ENCODE data around the gene B3GAT3.

DNA sequence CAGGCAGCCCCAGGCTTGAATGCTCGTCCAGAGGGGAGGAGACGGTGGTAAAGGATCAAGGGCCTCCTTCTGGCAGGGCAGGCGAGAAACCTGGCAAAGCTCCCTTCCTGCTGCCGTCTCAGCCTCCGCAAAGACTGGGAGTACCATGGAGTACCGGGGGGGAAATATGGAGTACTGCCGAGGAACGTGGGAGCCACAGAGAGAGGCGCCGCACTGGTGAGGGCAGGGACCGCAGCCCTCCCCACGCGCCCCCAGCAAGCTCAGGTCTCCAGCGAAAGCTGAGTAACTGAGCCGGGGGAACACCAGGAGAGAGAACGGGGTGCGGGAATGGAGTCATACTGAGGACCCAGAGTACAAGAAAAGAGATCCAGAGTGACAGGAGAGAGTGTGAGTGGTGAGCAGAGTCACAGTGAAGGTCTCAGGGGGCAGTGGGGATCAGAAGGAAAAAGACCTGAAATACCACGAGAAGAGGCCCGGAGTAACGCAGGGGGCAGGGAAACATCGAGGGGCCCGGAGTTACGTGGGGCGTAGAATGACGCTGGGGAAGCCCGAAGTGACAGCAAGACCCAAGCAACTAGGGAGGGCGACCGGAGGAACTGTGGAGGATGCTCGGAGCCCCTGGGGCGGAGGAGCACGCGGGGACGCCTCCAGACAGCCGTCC, 10.0 kb downstream of the B3GAT3 start:
- TF ChIP-seq POLR2A (IDR thresholded peaks at IDR 0.05) (no peak), POLR2AphosphoS5 (IDR thresholded peaks at IDR 0.05) (peak in 2 of 3 donors; percentile 11 to 25), CTCF (IDR thresholded peaks at IDR 0.05 in 8 of 11, conservative IDR thresholded peaks at IDR 0.05 in 3 of 11) (peak in 1 of 11 experiments; percentile 5)
